ENCODE results near the gene JMJD1C.
"Not testable (repeated sequence)": the region's sequence is repeated elsewhere in the genome, so short reads cannot be mapped to it uniquely, and the experiment has no call there.

JMJD1C gene

DNA sequence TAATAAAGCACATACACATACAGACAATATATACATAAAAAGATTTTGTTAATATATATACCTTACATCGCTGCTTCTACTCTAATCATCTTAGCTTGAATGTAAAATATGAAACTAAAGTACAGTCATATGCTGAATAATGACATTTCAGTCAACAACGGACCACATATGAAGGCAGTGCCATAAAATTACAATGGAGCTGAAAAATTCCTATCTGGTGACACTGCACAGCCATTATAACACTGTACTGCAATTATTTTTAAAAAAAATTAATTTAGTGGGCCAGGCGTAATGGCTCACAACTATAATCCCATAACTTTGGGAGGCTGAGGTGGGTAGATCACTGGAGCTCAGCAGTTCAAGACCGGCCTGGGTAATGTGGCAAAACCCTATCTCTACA, 122.3 kb downstream of the JMJD1C start:
- TF ChIP-seq EZH2phosphoT487 (IDR thresholded peaks at IDR 0.05; ENCODE audit: borderline replicate concordance) (no peak), CTCF (conservative IDR thresholded peaks at IDR 0.05; ENCODE audit: low read length) (no peak)
- H3K4me3 ChIP-seq (ENCODE audit: low read length, poor library complexity, severe bottlenecking) = no peak overlapping the region
- H3K4me1 ChIP-seq (ENCODE audit: insufficient read depth, low read length, poor library complexity, severe bottlenecking) = no peaks in the 10 kb centered on the region
- H3F3A ChIP-seq (ENCODE audit: low read depth) = no peaks in the 10 kb centered on the region
- no peaks in the 10 kb centered on the region for H3K27me3 ChIP-seq (ENCODE audit: insufficient read depth, low read length, poor library complexity, severe bottlenecking)
- no peaks in the 10 kb centered on the region; the same call in 1 of the 2 replicates for H3K36me3 ChIP-seq (ENCODE audit: insufficient read depth, low read length)
- H4K20me1 ChIP-seq (ENCODE audit: insufficient read depth, low read length, poor library complexity, severe bottlenecking) = peaks cover 4% of the 10 kb centered on the region
- peaks cover 46% of the 10 kb centered on the region; the same call in 1 of the 2 replicates for H3K79me2 ChIP-seq (ENCODE audit: insufficient read depth, low read length)
- H3K4me2 ChIP-seq (ENCODE audit: low read depth, low read length, poor library complexity, severe bottlenecking) = no peak overlapping the region
- H3K9ac ChIP-seq (ENCODE audit: low read depth, low read length, poor library complexity, severe bottlenecking) = no peak overlapping the region
- H3K9me3 ChIP-seq (ENCODE audit: insufficient read depth, low read depth, low read length) = no peaks in the 10 kb centered on the region
- no peak overlapping the region for H2AFZ ChIP-seq (ENCODE audit: low read length)
- H3K9me2 ChIP-seq (replicated peaks; ENCODE audit: low read depth, low read length) = no peaks in the 10 kb centered on the region

DNA sequence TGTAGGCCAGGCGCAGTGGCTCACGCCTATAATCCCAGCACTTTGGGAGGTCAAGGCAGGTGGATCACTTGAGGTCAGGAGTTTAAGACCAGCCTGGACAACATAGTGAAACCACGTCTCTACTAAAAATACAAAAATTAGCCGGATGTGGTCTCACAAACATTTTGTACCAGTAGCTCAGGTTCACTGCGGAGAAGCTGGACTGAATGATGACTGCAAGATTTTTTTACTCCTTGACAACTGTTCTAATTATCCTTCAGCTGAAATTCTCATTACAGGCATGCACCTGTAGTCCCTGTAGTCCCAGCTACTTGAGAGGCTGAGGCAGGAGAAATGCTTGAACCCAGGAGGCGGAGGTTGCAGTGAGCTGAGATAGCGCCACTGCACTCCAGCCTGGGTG, 126.1 kb downstream of the JMJD1C start:
- not testable (repeated sequence) for H3F3A ChIP-seq (ENCODE audit: low read depth); H3K9ac ChIP-seq (ENCODE audit: low read depth, low read length, poor library complexity, severe bottlenecking); H3K9me2 ChIP-seq (replicated peaks; ENCODE audit: low read depth, low read length); H3K4me1 ChIP-seq (ENCODE audit: insufficient read depth, low read length, poor library complexity, severe bottlenecking); H4K20me1 ChIP-seq (ENCODE audit: insufficient read depth, low read length, poor library complexity, severe bottlenecking); H3K4me2 ChIP-seq (ENCODE audit: low read depth, low read length, poor library complexity, severe bottlenecking); H3K27me3 ChIP-seq (ENCODE audit: insufficient read depth, low read length, poor library complexity, severe bottlenecking); H2AFZ ChIP-seq (ENCODE audit: low read length); H3K4me3 ChIP-seq (ENCODE audit: low read length, poor library complexity, severe bottlenecking); H3K36me3 ChIP-seq (ENCODE audit: insufficient read depth, low read length); H3K9me3 ChIP-seq (ENCODE audit: insufficient read depth, low read depth, low read length)
- peaks cover 35% of the 10 kb centered on the region; the same call in 1 of the 2 replicates for H3K79me2 ChIP-seq (ENCODE audit: insufficient read depth, low read length)

- Histone ChIP-seq H3K9me3 (ENCODE audit: insufficient read depth, low read depth, low read length) (no peaks in the 10 kb centered on the region), H3K4me2 (ENCODE audit: low read depth, low read length, poor library complexity, severe bottlenecking) (no peak overlapping the region), H2AFZ (ENCODE audit: low read length) (no peak overlapping the region), H3K4me1 (ENCODE audit: insufficient read depth, low read length, poor library complexity, severe bottlenecking) (no peaks in the 10 kb centered on the region), H3K9me2 (replicated peaks; ENCODE audit: low read depth, low read length) (no peaks in the 10 kb centered on the region), H4K20me1 (ENCODE audit: insufficient read depth, low read length, poor library complexity, severe bottlenecking) (peaks cover 5% of the 10 kb centered on the region), H3K27me3 (ENCODE audit: insufficient read depth, low read length, poor library complexity, severe bottlenecking) (no peaks in the 10 kb centered on the region), H3K4me3 (ENCODE audit: low read length, poor library complexity, severe bottlenecking) (no peak overlapping the region), H3K36me3 (ENCODE audit: insufficient read depth, low read length) (no peaks in the 10 kb centered on the region; the same call in 1 of the 2 replicates), H3F3A (ENCODE audit: low read depth) (no peaks in the 10 kb centered on the region), H3K79me2 (ENCODE audit: insufficient read depth, low read length) (peaks cover 27% of the 10 kb centered on the region; the same call in 1 of the 2 replicates), H3K9ac (ENCODE audit: low read depth, low read length, poor library complexity, severe bottlenecking) (no peak overlapping the region)
- TF ChIP-seq CTCF (conservative IDR thresholded peaks at IDR 0.05; ENCODE audit: low read length) (no peak), EZH2phosphoT487 (IDR thresholded peaks at IDR 0.05; ENCODE audit: borderline replicate concordance) (no peak)
Measured at GRCh38 chr10:63337455-63338251, 128.1 kb downstream of the JMJD1C start.

DNA sequence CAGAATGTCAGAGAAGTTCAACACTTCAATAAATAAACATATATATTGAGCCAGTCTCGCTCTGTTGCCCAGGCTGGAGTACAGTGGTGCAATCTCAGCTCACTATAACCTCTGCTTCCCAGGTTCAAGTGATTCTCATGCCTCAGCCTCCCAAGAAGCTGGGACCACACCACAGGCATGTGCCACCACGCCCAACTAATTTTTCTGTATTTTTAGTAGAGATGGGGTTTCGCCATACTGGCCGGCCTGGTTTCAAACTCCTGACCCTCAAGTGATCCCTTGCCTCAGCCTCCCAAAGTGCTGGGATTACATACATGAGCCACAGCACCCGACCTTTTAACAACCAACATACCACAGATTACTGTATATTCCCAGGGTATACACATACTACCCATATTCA, 134.2 kb downstream of the JMJD1C start:
- H3K27me3 ChIP-seq (ENCODE audit: insufficient read depth, low read length, poor library complexity, severe bottlenecking) = no peaks in the 10 kb centered on the region
- H3K4me3 ChIP-seq (ENCODE audit: low read length, poor library complexity, severe bottlenecking) = no peak overlapping the region
- H3K9me3 ChIP-seq (ENCODE audit: insufficient read depth, low read depth, low read length) = no peaks in the 10 kb centered on the region
- H3K36me3 ChIP-seq (ENCODE audit: insufficient read depth, low read length) = no peaks in the 10 kb centered on the region
- H3F3A ChIP-seq (ENCODE audit: low read depth) = no peaks in the 10 kb centered on the region
- no peaks in the 10 kb centered on the region for H3K4me1 ChIP-seq (ENCODE audit: insufficient read depth, low read length, poor library complexity, severe bottlenecking)
- peaks cover 20% of the 10 kb centered on the region; the same call in 1 of the 2 replicates for H3K79me2 ChIP-seq (ENCODE audit: insufficient read depth, low read length)
- TF ChIP-seq EZH2phosphoT487 (IDR thresholded peaks at IDR 0.05; ENCODE audit: borderline replicate concordance) (no peak), CTCF (conservative IDR thresholded peaks at IDR 0.05; ENCODE audit: low read length) (no peak)
- no peak overlapping the region for H3K4me2 ChIP-seq (ENCODE audit: low read depth, low read length, poor library complexity, severe bottlenecking)
- no peak overlapping the region for H2AFZ ChIP-seq (ENCODE audit: low read length)
- peaks cover 6% of the 10 kb centered on the region for H4K20me1 ChIP-seq (ENCODE audit: insufficient read depth, low read length, poor library complexity, severe bottlenecking)
- H3K9me2 ChIP-seq (replicated peaks; ENCODE audit: low read depth, low read length) = no peaks in the 10 kb centered on the region
- no peak overlapping the region for H3K9ac ChIP-seq (ENCODE audit: low read depth, low read length, poor library complexity, severe bottlenecking)

Measured in Loucy (cell line).